SK-N-SH (cell line): Measurements from ENCODE around the gene TRIM71. TPM values are rescaled to one million over a fixed set of nuclear protein-coding genes. Genes with fewer than 3 reads are reported as not detected.

Experiments used
- CTCF ChIA-PET: fragments of 300-600, 350-600 bp; formaldehyde crosslinking; extraction: SDS; loops from one replicate; lab custom pipeline; 2021; lab: Yijun Ruan, JAX
- POLR2A ChIA-PET: fragments of 350-600 bp; sonication (Branson Sonifier 250); formaldehyde crosslinking; extraction: SDS; loops from one replicate; lab custom pipeline; 2020; ENCODE audit warnings: antibody characterized with exemption, inconsistent platforms; lab: Yijun Ruan, JAX
- DNase-seq: peaks from one replicate; pipeline ENCODE4 v3.0.0; 2012
- H2AFZ ChIP-seq: fragments of 200-600 bp; sonication (generic); 2 replicates; pipeline ENCODE4 v1.8.1; 2016; ENCODE audit warnings: antibody characterized with exemption, mild to moderate bottlenecking, low read depth
- H3F3A ChIP-seq: fragments of 200-600 bp; sonication (generic); replicated peaks from 2 replicates; pipeline ENCODE3; 2016; ENCODE audit warnings: antibody characterized with exemption, mild to moderate bottlenecking; ENCODE audit not compliant: insufficient read depth
- H3K27ac ChIP-seq, 2 experiments: fragments of 200-500 bp in 1 of 2; fragments of 200-600 bp in 1 of 2; sonication (Bioruptor generic) in 1 of 2; sonication (generic), shearing (Covaris generic) in 1 of 2; 2 replicates each; pipeline versions ENCODE4 v1.5.1 to v1.6.1; 2014 to 2016; ENCODE audit warnings: low read depth in 2 of 2, inconsistent platforms in 1 of 2, low read length in 1 of 2, mild to moderate bottlenecking in 1 of 2, mixed read lengths in 1 of 2
- H3K27me3 ChIP-seq: fragments of 200-600 bp; sonication (generic), shearing (Covaris generic); 2 replicates; pipeline ENCODE4 v1.6.1; 2016; ENCODE audit warnings: mixed run types; ENCODE audit not compliant: insufficient read depth
- H3K36me3 ChIP-seq, 2 experiments: fragments of 200-500 bp in 1 of 2; fragments of 200-600 bp in 1 of 2; sonication (Bioruptor generic) in 1 of 2; sonication (generic) in 1 of 2; replicated peaks in 1 of 2; 2 replicates each; pipeline versions ENCODE3 to v1.5.1; 2014 to 2016; ENCODE audit warnings: low read length in 1 of 2, mild to moderate bottlenecking in 1 of 2; ENCODE audit not compliant: insufficient read depth in 2 of 2, control insufficient read depth in 1 of 2
- H3K4me1 ChIP-seq, 2 experiments: fragments of 200-500 bp in 1 of 2; fragments of 200-600 bp in 1 of 2; sonication (Bioruptor generic) in 1 of 2; sonication (generic), shearing (Covaris generic) in 1 of 2; 2 replicates each; pipeline versions ENCODE4 v1.5.1 to v1.6.1; 2014 to 2016; ENCODE audit warnings: low read depth in 1 of 2, low read length in 1 of 2, mixed run types in 1 of 2; ENCODE audit not compliant: insufficient read depth in 2 of 2, control insufficient read depth in 1 of 2
- H3K4me2 ChIP-seq: fragments of 200-600 bp; sonication (generic), shearing (Covaris generic); 2 replicates; pipeline ENCODE4 v1.6.1; 2017; ENCODE audit warnings: mixed run types
- H3K4me3 ChIP-seq, 2 experiments: fragments of 200-500 bp in 1 of 2; fragments of 200-600 bp in 1 of 2; sonication (Bioruptor generic) in 1 of 2; sonication (generic), shearing (Covaris generic) in 1 of 2; 2 replicates each; pipeline versions ENCODE4 v1.5.1 to v1.8.1; 2014 to 2016; ENCODE audit warnings: low read depth in 2 of 2, inconsistent platforms in 1 of 2, low read length in 1 of 2, mild to moderate bottlenecking in 1 of 2, mixed read lengths in 1 of 2, moderate library complexity in 1 of 2
- H3K79me2 ChIP-seq: fragments of 200-600 bp; sonication (generic); 2 replicates; pipeline ENCODE4 v1.8.1; 2017; ENCODE audit warnings: mild to moderate bottlenecking; ENCODE audit not compliant: insufficient read depth
- H3K9ac ChIP-seq: fragments of 200-600 bp; sonication (generic); 2 replicates; pipeline ENCODE4 v1.6.1; 2017; ENCODE audit warnings: mixed run types
- H3K9me2 ChIP-seq: fragments of 200-600 bp; sonication (generic); 2 replicates; pipeline ENCODE4 v1.6.1; 2017; ENCODE audit warnings: mixed run types
- H3K9me3 ChIP-seq: fragments of 200-600 bp; sonication (generic); 2 replicates; pipeline ENCODE4 v1.6.1; 2017; ENCODE audit warnings: mixed run types, mild to moderate bottlenecking, moderate library complexity
- H4K20me1 ChIP-seq: fragments of 200-600 bp; sonication (generic); 2 replicates; pipeline ENCODE4 v1.6.1; 2017; ENCODE audit warnings: mild to moderate bottlenecking, mixed run types; ENCODE audit not compliant: insufficient read depth
- CTCF ChIP-seq: fragments of 200-600 bp; sonication (generic); IDR thresholded peaks from 2 replicates; pipeline ENCODE4 v1.6.1; 2017; ENCODE audit warnings: antibody characterized with exemption, mild to moderate bottlenecking, moderate library complexity
- FOSL2 ChIP-seq: IDR thresholded peaks from 2 replicates; pipeline ENCODE4 v1.4.0; 2012; ENCODE audit warnings: low read depth, mild to moderate bottlenecking, moderate library complexity, borderline replicate concordance
- GATA2 ChIP-seq: sonication (generic); formaldehyde crosslinking; IDR thresholded peaks from 2 replicates; pipeline ENCODE4 v1.5.0; 2020; ENCODE audit warnings: mild to moderate bottlenecking, missing genetic modification reagents
- NFIC ChIP-seq: IDR thresholded peaks from 2 replicates; pipeline ENCODE4 v1.4.0; 2012; ENCODE audit warnings: borderline replicate concordance
- NRF1 ChIP-seq: IDR thresholded peaks from 2 replicates; pipeline ENCODE4 v1.6.1; 2012; ENCODE audit warnings: low read depth, mild to moderate bottlenecking, low read length
- PBX3 ChIP-seq: IDR thresholded peaks from 2 replicates; pipeline ENCODE4; 2012
- RAD21 ChIP-seq: IDR thresholded peaks from 2 replicates; pipeline ENCODE4 v1.6.1; 2012; ENCODE audit warnings: mild to moderate bottlenecking, low read length
- RCOR1 ChIP-seq: fragments of 150-350 bp; IDR thresholded peaks from 2 replicates; pipeline ENCODE4 v1.6.1; 2017; ENCODE audit warnings: antibody characterized with exemption, low read length
- REST ChIP-seq: IDR thresholded peaks from 2 replicates; pipeline ENCODE4 v1.6.1; 2012; ENCODE audit warnings: mild to moderate bottlenecking, low read depth, low read length, moderate library complexity
- SIN3A ChIP-seq: IDR thresholded peaks from 2 replicates; pipeline ENCODE4 v1.6.1; 2012; ENCODE audit warnings: low read depth, mild to moderate bottlenecking, low read length, moderate library complexity, borderline replicate concordance
- TAF1 ChIP-seq: IDR thresholded peaks from 2 replicates; pipeline ENCODE4 v1.6.1; 2012; ENCODE audit warnings: low read depth, mild to moderate bottlenecking, low read length, moderate library complexity, borderline replicate concordance
- TEAD4 ChIP-seq: IDR thresholded peaks from 2 replicates; pipeline ENCODE4 v1.4.0; 2012; ENCODE audit warnings: mild to moderate bottlenecking, borderline replicate concordance; ENCODE audit not compliant: insufficient read depth
- USF1 ChIP-seq: IDR thresholded peaks from 2 replicates; pipeline ENCODE4 v1.4.0; 2012; ENCODE audit warnings: low read depth, borderline replicate concordance
- USF2 ChIP-seq: fragments of 150-350 bp; IDR thresholded peaks from 2 replicates; pipeline ENCODE4 v1.6.1; 2017; ENCODE audit warnings: antibody characterized with exemption, low read length, low read depth, borderline replicate concordance
- YY1 ChIP-seq: IDR thresholded peaks from 2 replicates; pipeline ENCODE4 v1.4.0; 2012; ENCODE audit warnings: low read depth, mild to moderate bottlenecking
- WGBS: methylation state at CpG from one replicate; pipeline ENCODE4 v1.1.6; 2017; ENCODE audit warnings: low lambda C conversion rate; 5-methylcytosine and 5-hydroxymethylcytosine counted together
- polyA plus RNA-seq, 3 experiments: library from polyadenylated mRNA; depleted of rRNA; stranded (reverse); fragments of >200 nt; gene quantifications; 2 replicates each; pipeline ENCODE4 v1.2.3, GENCODE V29; 2012

The TRIM71 gene
- polyA plus RNA-seq, 1 of the 3 experiments (the other 2 are of a cell fraction), result not detected

- WGBS, result 45% methylated on average over 5 of the region's 5 CpGs
- Histone ChIP-seq H3K9me3 (no peaks in the 10 kb centered on the region), H3K4me1 (no peaks in the 10 kb centered on the region), H2AFZ (no peak overlapping the region), H3K9ac (no peak overlapping the region), H3K27ac (no peak overlapping the region), H3K79me2 (no peaks in the 10 kb centered on the region), H3F3A (no peaks in the 10 kb centered on the region), H4K20me1 (no peaks in the 10 kb centered on the region), H3K27me3 (peaks cover 12% of the 10 kb centered on the region; the same call in 1 of the 2 replicates), H3K9me2 (no peaks in the 10 kb centered on the region), H3K4me2 (no peak overlapping the region), H3K36me3 (no peaks in the 10 kb centered on the region), H3K4me3 (no peak overlapping the region)
- ChIA-PET CTCF (interaction anchor here (1.1 to 1.6 kb wide), 2 partner anchors 15 to 36 kb away, joined by 3 to 4 read pairs; no protein-coding TSS in a partner anchor), POLR2A (no interaction called here)
- no peak for DNase-seq
- TF ChIP-seq USF2 (no peak), RCOR1 (no peak), TAF1 (no peak), GATA2 (CRISPR knock-in tag) (no peak), YY1 (no peak), NFIC (no peak), FOSL2 (no peak), PBX3 (no peak), CTCF (no peak; the same call in 1 of the 2 replicates), USF1 (no peak), SIN3A (no peak), NRF1 (no peak), TEAD4 (no peak), REST (no peak), RAD21 (no peak)
Observed at GRCh38 chr3:32897981-32898623, 80.3 kb downstream of the TRIM71 start.
